Mucosa of descending colon (tissue), 3 donors: ENCODE results near the gene RPL5. TPM values are rescaled to one million over a fixed set of nuclear protein-coding genes. Genes with fewer than 3 reads are reported as not detected.

Experiments
- ATAC-seq: fragments of 200-7000 bp; cut with Tn5 transposase; one replicate; pipeline ENCODE4 v1.9.1; 2020; ENCODE audit warnings: mild to moderate bottlenecking, moderate library complexity
- DNase-seq, 3 donors: peaks; one replicate each; pipeline ENCODE4 v3.0.0-alpha.2; 2020
- H3K36me3 ChIP-seq: fragments of 200-600 bp; one replicate; pipeline ENCODE4 v1.8.0; 2021; ENCODE audit warnings: low read depth, mild to moderate bottlenecking
- H3K4me1 ChIP-seq: fragments of 200-600 bp; one replicate; pipeline ENCODE4 v1.8.0; 2021; ENCODE audit warnings: low read depth, mild to moderate bottlenecking
- H3K4me3 ChIP-seq: fragments of 200-600 bp; one replicate; pipeline ENCODE4 v1.8.0; 2021; ENCODE audit warnings: mild to moderate bottlenecking
- H3K9me3 ChIP-seq: fragments of 200-600 bp; one replicate; pipeline ENCODE4 v1.8.0; 2021; ENCODE audit warnings: mild to moderate bottlenecking
- CTCF ChIP-seq: fragments of 200-600 bp; IDR thresholded peaks from one replicate; pipeline ENCODE4 v1.8.0; 2022; ENCODE audit warnings: antibody characterized with exemption, mild to moderate bottlenecking
- intact Hi-C, 2 donors: fragments of 100-400 bp; cut with DNase I in 1 of 2; cut with micrococcal nuclease in 1 of 2; formaldehyde crosslinking; loops; one replicate each; pipeline versions ENCODE4 v1.11.0 to v1.11.1; 2022; cut with DNase I, micrococcal nuclease
- total RNA-seq, 3 donors: library from RNA; stranded (reverse); fragmentation: NEBNext Ultra II Directional in 2 of 3; extraction: Animal tissue kit (Norgen Biotek cat#: 25700) in 2 of 3; gene quantifications; one replicate each; pipeline versions ENCODE4 v1.2.1 to v1.2.4, GENCODE V29; 2021 to 2023
- donor health status: DM: no; HTN: no; CAD: no; lungs with moderate emphysema.
- donor health status: DM: no; HTN: no; CAD: no.
- donor health status: DM: no; HTN: yes; CAD: no.

RPL5 gene
- total RNA-seq, 3 donors from 2014 or later, result 627 to 944 (median 705) TPM

GRCh38 chr1:92870591-92870990, 38.8 kb downstream of the RPL5 start:
- Histone ChIP-seq H3K4me3 (no peak overlapping the region), H3K4me1 (no peaks in the 10 kb centered on the region), H3K36me3 (no peaks in the 10 kb centered on the region), H3K9me3 (no peaks in the 10 kb centered on the region)
- DNase-seq (no peak), ATAC-seq (no peak)
- intact Hi-C loops, result no loop called here
- no peak for TF ChIP-seq CTCF

GRCh38 chr1:92872719-92873118, 40.9 kb downstream of the RPL5 start:
- TF ChIP-seq CTCF, result no peak
- H3K4me3 ChIP-seq, result no peak overlapping the region
- no peaks in the 10 kb centered on the region for H3K9me3 ChIP-seq
- DNase-seq, result no peak
- peaks cover 13% of the 10 kb centered on the region for H3K4me1 ChIP-seq
- no peaks in the 10 kb centered on the region for H3K36me3 ChIP-seq
- no peak for ATAC-seq
- intact Hi-C loops, result no loop called here

- H3K4me3 ChIP-seq, result no peak overlapping the region
- TF ChIP-seq CTCF, result no peak
- H3K4me1 ChIP-seq, result peaks cover 15% of the 10 kb centered on the region
- no peak for DNase-seq
- no peaks in the 10 kb centered on the region for H3K36me3 ChIP-seq
- intact Hi-C loops, result no loop called here
- H3K9me3 ChIP-seq, result no peaks in the 10 kb centered on the region
- ATAC-seq, result peak; percentile 48
Observed at GRCh38 chr1:92874987-92875386, 43.1 kb downstream of the RPL5 start.

- Histone ChIP-seq H3K9me3 (no peaks in the 10 kb centered on the region), H3K4me1 (peaks cover 15% of the 10 kb centered on the region), H3K36me3 (no peaks in the 10 kb centered on the region), H3K4me3 (no peak overlapping the region)
- ATAC-seq, result peak; percentile 78
- no peak for TF ChIP-seq CTCF
- intact Hi-C loops, result no loop called here
- no peak for DNase-seq
Observed at GRCh38 chr1:92876351-92876750, 44.5 kb downstream of the RPL5 start.

GRCh38 chr1:92877081-92877711, 45.4 kb downstream of the RPL5 start:
- peak; percentile 64 for ATAC-seq
- H3K4me1 ChIP-seq, result peaks cover 15% of the 10 kb centered on the region
- no peak for TF ChIP-seq CTCF
- no peak overlapping the region for H3K4me3 ChIP-seq
- no peak for DNase-seq
- H3K36me3 ChIP-seq, result no peaks in the 10 kb centered on the region
- intact Hi-C loops, result no loop called here
- no peaks in the 10 kb centered on the region for H3K9me3 ChIP-seq

- no peaks in the 10 kb centered on the region for H3K9me3 ChIP-seq
- no peaks in the 10 kb centered on the region for H3K36me3 ChIP-seq
- peaks cover 17% of the 10 kb centered on the region for H3K4me1 ChIP-seq
- DNase-seq (no peak), ATAC-seq (peak; percentile 54)
- H3K4me3 ChIP-seq, result no peak overlapping the region
- TF ChIP-seq CTCF, result no peak
- intact Hi-C loops, result no loop called here
Observed at GRCh38 chr1:92877792-92878191, 46.0 kb downstream of the RPL5 start.
